Cardiac septum (tissue), 1 donor: ENCODE measurements around the gene MARF1. TPM values are rescaled to one million over a fixed set of nuclear protein-coding genes. Genes with fewer than 3 reads are reported as not detected.
"Not testable (repeated sequence)": the region's sequence is repeated elsewhere in the genome, so short reads cannot be mapped to it uniquely, and the experiment has no call there.

Experiments
- DNase-seq: peaks from one replicate; pipeline ENCODE4 v3.0.0-alpha.2; 2020; ENCODE audit warnings: low spot score
- intact Hi-C: fragments of 100-400 bp; cut with DNase I; formaldehyde crosslinking; loops from one replicate; pipeline ENCODE4 v1.14.0; 2022
- total RNA-seq: library from RNA; stranded (reverse); fragmentation: NEBNext Ultra II Directional; extraction: Animal tissue kit (Norgen Biotek cat#: 25700); gene quantifications from one replicate; pipeline ENCODE4 v1.2.1, GENCODE V29; 2021
- donor health status: DM: no; HTN: no; CAD: no.

The MARF1 gene
- total RNA-seq, 1 donor from 2014 or later = 39.7 TPM

- no peak for DNase-seq
- intact Hi-C loops = no loop called here
Observed at GRCh38 chr16:15552507-15552906, 90.4 kb downstream of the MARF1 start.

GRCh38 chr16:15548482-15548891 is 94.5 kb downstream of the MARF1 start:
- intact Hi-C loops = no loop called here

GRCh38 chr16:15547768-15548096 is 95.2 kb downstream of the MARF1 start:
- intact Hi-C loops = no loop called here
- DNase-seq = no peak

More at GRCh38 chr16:15548482-15548891, 94.5 kb downstream of the MARF1 start:
- no peak for DNase-seq

- DNase-seq, intact Hi-C loops: not testable (repeated sequence)
Observed at GRCh38 chr16:15547072-15547767, 95.7 kb downstream of the MARF1 start.

GRCh38 chr16:15545544-15545943 is 97.4 kb downstream of the MARF1 start:
- intact Hi-C loops = no loop called here
- DNase-seq = no peak

- no peak for DNase-seq
- intact Hi-C loops = no loop called here
Observed at GRCh38 chr16:15544405-15544804, 98.5 kb downstream of the MARF1 start.

Other genes starting within 250 kb of the MARF1 start
- 5.4 TPM for gene MPV17L, start 247.4 kb downstream of the MARF1 start, total RNA-seq
- 70.3 TPM for gene BMERB1, start 208.6 kb downstream of the MARF1 start, total RNA-seq
- gene NDE1, start 7.1 kb upstream of the MARF1 start, total RNA-seq = 26.8 TPM
- gene MYH11, start 213.9 kb upstream of the MARF1 start, total RNA-seq = 62.2 TPM
- gene CEP20, start 245.4 kb upstream of the MARF1 start, total RNA-seq = 28.1 TPM